Fibroblast of peridontal ligament (primary cell): ENCODE measurements around the gene ATF3.
"Not testable (repeated sequence)": the region's sequence is repeated elsewhere in the genome, so short reads cannot be mapped to it uniquely, and the experiment has no call there.

ENCODE experiments used
- DNase-seq: peaks from one replicate; pipeline ENCODE4 v3.0.0-alpha.2; 2010; ENCODE audit errors: extremely low read depth

The ATF3 gene

DNA sequence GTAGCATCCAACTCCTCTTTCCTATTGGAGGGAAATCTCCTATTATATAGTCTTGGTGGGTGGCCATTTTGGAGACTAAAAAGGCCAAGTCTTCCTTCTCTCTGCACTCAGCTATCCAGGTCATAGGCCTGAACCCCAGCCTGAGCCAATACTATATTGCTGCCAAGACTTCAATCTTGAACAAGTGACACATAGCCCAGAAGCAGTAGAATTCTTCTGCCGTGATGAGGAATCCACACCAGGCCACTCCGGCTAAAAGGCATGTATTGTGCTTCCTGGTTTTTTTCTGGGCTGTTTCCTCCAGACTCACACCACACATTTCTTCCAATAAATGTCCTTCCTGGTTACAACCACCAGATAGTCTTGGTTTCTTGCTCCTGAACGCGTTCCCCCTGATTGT is 43.0 kb downstream of the ATF3 start:
- peak; percentile 88 for DNase-seq

GRCh38 chr1:212651977-212652376 is 43.4 kb downstream of the ATF3 start:
- no peak for DNase-seq

DNA sequence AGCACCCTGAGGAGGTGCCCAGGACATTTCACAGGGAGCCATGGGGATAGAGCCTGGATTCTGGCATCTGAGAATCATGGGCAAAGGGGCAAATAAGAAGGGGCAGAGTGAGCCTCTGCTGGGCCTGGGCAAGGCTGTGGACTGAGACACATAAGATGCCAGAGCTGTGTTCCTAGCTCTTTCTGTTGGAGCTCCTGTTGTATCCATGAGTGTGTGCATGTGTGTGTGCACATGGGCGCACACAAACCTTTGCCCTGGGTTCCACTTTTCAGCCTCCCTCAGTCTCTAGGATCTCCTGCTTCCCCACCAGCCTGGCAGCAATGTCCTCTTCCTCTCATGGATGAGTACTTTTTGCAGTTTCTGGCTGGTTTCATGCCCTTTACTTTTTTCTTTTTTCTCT is 44.0 kb downstream of the ATF3 start:
- no peak for DNase-seq

- no peak for DNase-seq
These were observed 47.3 kb downstream of the ATF3 start for GRCh38 chr1:212655668-212656440.

DNA sequence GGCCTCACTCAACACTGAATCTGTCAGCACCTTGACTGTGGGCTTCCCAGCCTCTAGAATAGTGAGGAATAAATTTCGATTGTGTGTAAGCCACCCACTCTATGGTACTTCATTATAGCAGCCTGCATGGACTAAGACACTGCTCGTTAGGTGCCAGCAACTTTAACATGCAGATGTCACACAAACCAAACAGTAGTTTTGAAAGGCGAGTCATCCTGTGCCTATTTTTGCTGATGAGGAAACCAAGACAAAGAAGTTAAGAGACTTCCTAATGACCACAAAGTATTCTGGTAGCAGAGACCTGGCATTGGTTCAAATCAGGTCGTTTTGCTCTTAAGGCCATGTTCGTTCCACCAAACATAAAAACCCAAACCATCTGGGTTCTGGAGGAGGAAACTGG is 48.2 kb downstream of the ATF3 start:
- DNase-seq, result no peak

DNA sequence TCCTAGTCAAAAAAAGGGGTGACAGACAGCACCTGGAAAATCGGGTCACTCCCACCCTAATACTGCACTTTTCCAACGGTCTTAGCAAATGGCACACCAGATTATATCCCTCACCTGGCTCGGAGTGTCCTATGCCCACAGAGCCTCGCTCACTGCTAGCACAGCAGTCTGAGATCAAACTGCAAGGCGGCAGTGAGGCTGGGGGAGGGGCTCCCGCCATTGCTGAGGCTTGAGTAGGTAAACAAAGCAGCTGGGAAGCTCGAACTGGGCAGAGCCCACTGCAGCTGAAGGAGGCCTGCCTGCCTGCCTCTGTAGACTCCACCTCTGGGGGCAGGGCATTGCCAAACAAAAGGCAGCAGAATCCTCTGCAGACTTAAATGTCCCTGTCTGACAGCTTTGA is 49.7 kb downstream of the ATF3 start:
- DNase-seq, result not testable (repeated sequence)

- no peak for DNase-seq
These were observed 56.0 kb downstream of the ATF3 start for GRCh38 chr1:212664409-212665199.

DNA sequence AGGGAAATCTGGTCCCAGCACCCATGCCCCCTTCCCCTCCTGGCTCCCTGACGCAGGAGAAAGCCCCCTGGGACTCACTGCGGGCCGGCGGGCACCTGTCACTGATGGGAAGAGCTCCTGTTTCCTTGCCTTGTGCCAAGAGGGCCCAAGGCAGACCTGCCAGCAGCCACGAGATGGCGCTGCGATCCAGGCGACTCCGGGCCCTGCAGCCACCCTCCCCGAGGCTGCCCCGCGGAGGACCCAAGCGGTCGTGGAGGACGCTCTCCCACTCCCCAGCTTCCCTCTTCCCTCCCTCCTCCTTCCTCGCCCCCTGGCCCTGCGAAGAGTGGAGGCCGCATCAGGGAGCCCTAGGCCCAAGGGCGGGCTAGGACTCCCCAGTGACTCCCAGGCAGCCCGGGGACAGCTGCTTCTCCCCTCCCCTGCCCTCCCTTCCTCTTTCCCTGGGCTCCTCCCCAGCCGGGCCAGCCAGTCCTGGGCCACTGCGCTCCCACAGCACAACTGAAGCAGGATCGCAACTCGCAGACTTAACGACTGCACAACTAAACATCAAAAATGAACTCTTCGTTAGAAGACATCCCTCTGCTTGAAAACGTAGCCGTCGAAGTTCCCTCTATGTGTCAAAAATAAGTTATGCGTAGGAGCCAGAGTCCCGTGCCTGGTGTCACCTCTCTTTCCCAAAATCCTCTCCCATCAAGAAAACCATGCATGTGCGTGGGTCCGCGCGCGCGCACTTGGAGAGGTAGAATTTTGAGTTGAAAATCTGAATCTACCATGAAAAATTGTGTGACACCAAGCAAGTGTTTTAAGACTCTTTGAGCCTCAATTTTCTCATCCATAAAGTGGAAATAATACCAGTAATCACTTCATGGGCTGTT is 56.9 kb downstream of the ATF3 start:
- peak; percentile 33 for DNase-seq

DNA sequence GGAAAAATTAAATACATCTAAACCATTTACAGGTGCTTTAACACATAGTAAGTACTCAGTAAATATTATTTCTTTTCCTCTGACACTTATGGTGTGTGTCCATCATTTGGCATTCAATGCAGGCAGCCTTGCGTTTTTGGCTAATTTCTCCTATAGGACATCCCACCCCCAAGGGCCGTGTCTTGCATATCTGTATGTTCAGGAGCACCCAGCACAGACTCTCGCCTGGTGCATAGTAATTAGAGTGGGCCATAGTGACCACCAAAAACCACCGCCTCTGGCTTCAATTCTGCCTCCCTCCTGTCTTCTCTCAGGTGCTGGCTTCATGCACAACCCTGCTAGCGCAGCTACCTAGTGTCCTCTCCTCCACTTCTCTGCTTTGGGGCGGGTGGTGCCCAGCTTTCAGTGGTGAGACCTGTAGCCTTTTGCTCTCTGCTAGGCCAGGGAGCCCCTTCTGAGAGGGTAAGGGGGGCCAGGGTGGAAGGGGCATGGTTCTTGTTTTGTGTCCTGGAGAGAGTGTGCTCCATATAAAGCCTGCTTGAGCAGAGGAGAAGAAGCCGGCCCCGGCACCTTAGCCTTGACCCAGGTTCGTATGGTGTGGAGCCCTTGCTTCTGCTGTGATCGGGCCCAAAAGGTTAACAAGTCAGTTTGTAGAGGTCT is 57.7 kb downstream of the ATF3 start:
- DNase-seq, result no peak

- peak; percentile 98 for DNase-seq
These were observed 58.9 kb downstream of the ATF3 start for GRCh38 chr1:212667223-212668139.

GRCh38 chr1:212668477-212668876 is 59.9 kb downstream of the ATF3 start:
- no peak for DNase-seq

GRCh38 chr1:212669102-212669501 is 60.5 kb downstream of the ATF3 start:
- peak; percentile 65 for DNase-seq

GRCh38 chr1:212669600-212669999 is 61.0 kb downstream of the ATF3 start:
- DNase-seq, result no peak

DNA sequence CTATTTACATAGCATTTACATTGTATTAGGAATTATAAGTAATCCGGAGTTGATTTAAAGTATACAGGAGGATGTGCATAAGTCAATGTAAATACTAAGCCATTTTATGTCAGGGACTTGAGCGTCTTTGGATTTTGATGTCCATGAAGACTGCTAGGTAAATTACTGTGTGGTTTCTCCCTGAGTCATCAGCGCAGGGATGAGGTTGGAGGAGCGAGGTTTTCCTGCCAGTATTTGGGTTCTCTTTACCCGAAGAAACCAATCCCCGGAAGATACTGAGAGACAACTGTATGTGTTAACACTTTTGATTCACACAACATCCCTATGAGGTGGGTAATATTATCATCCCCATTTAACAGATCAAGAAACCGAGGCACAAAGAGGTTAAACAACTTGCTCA is 61.7 kb downstream of the ATF3 start:
- no peak for DNase-seq
